NCI-H446 treated with DMSO at 0.1 percent for 48 hours (cell line): ENCODE results near the gene CYP1A2.
"Not testable (repeated sequence)": the region's sequence is repeated elsewhere in the genome, so short reads cannot be mapped to it uniquely, and the experiment has no call there.

Experiments used
- DNase-seq: peaks from one replicate; lab custom pipeline; 2025; lab: John Stamatoyannopoulos, UW

CYP1A2 gene

GRCh38 chr15:74738239-74738638 lies 10.4 kb upstream of the CYP1A2 start:
- not testable (repeated sequence) for DNase-seq

GRCh38 chr15:74742422-74742821 lies 6.2 kb upstream of the CYP1A2 start:
- DNase-seq = no peak

- no peak for DNase-seq
Observed at GRCh38 chr15:74746389-74746788, 2.3 kb upstream of the CYP1A2 start.

GRCh38 chr15:74749832-74750231 lies 1.2 kb downstream of the CYP1A2 start:
- DNase-seq = no peak

- no peak for DNase-seq
Observed at GRCh38 chr15:74750751-74751150, 2.1 kb downstream of the CYP1A2 start.

- no peak for DNase-seq
Observed at GRCh38 chr15:74752011-74752410, 3.4 kb downstream of the CYP1A2 start.

- DNase-seq = no peak
Observed at GRCh38 chr15:74752531-74752930, 3.9 kb downstream of the CYP1A2 start.

GRCh38 chr15:74754593-74755215 lies 6.1 kb downstream of the CYP1A2 start:
- no peak for DNase-seq

GRCh38 chr15:74758736-74759135 lies 10.1 kb downstream of the CYP1A2 start:
- DNase-seq = no peak

GRCh38 chr15:74762791-74763150 lies 14.1 kb downstream of the CYP1A2 start:
- no peak for DNase-seq

- DNase-seq = no peak
Observed at GRCh38 chr15:74763416-74763815, 14.8 kb downstream of the CYP1A2 start.

GRCh38 chr15:74767167-74768098 lies 18.8 kb downstream of the CYP1A2 start:
- no peak for DNase-seq

GRCh38 chr15:74768099-74768770 lies 19.6 kb downstream of the CYP1A2 start:
- no peak for DNase-seq

GRCh38 chr15:74768771-74769342 lies 20.2 kb downstream of the CYP1A2 start:
- no peak for DNase-seq

- no peak for DNase-seq
Observed at GRCh38 chr15:74769463-74770025, 20.9 kb downstream of the CYP1A2 start.

GRCh38 chr15:74770211-74770903 lies 21.7 kb downstream of the CYP1A2 start:
- no peak for DNase-seq

GRCh38 chr15:74773329-74773728 lies 24.7 kb downstream of the CYP1A2 start:
- no peak for DNase-seq

- DNase-seq = no peak
Observed at GRCh38 chr15:74773731-74774252, 25.1 kb downstream of the CYP1A2 start.

GRCh38 chr15:74775132-74775562 lies 26.5 kb downstream of the CYP1A2 start:
- no peak for DNase-seq

- no peak for DNase-seq
Observed at GRCh38 chr15:74775894-74776293, 27.2 kb downstream of the CYP1A2 start.
